Gastroesophageal sphincter (tissue), 3 donors: ENCODE data around the gene GRID1.

Experiments
- CTCF ChIP-seq, 4 experiments: fragments of 200-600 bp in 2 of 4; fragments of 450-650 bp in 2 of 4; sonication (generic) in 1 of 4; IDR thresholded peaks; one replicate each; pipeline ENCODE4 v1.5.1; 2017 to 2019; ENCODE audit warnings: antibody characterized with exemption in 4 of 4, mild to moderate bottlenecking in 2 of 4, moderate library complexity in 2 of 4
- POLR2A ChIP-seq, 2 donors: fragments of 450-650 bp; IDR thresholded peaks; one replicate each; pipeline ENCODE4 v1.6.1; 2017; ENCODE audit warnings: antibody characterized with exemption in 2 of 2, mild to moderate bottlenecking in 2 of 2, moderate library complexity in 1 of 2
- POLR2AphosphoS5 ChIP-seq: sonication (generic); formaldehyde crosslinking; IDR thresholded peaks from one replicate; pipeline ENCODE4 v1.6.1; 2017; ENCODE audit warnings: antibody characterized with exemption

GRCh38 chr10:86245015-86245394 is 121.6 kb downstream of the GRID1 start:
- TF ChIP-seq POLR2A (IDR thresholded peaks at IDR 0.05) (no peak), CTCF (IDR thresholded peaks at IDR 0.05) (no peak), POLR2AphosphoS5 (no peak)
